ENCODE measurements around the gene PCDHGA10.
"Not testable (repeated sequence)": the region's sequence is repeated elsewhere in the genome, so short reads cannot be mapped to it uniquely, and the experiment has no call there.

Gene PCDHGA10

DNA sequence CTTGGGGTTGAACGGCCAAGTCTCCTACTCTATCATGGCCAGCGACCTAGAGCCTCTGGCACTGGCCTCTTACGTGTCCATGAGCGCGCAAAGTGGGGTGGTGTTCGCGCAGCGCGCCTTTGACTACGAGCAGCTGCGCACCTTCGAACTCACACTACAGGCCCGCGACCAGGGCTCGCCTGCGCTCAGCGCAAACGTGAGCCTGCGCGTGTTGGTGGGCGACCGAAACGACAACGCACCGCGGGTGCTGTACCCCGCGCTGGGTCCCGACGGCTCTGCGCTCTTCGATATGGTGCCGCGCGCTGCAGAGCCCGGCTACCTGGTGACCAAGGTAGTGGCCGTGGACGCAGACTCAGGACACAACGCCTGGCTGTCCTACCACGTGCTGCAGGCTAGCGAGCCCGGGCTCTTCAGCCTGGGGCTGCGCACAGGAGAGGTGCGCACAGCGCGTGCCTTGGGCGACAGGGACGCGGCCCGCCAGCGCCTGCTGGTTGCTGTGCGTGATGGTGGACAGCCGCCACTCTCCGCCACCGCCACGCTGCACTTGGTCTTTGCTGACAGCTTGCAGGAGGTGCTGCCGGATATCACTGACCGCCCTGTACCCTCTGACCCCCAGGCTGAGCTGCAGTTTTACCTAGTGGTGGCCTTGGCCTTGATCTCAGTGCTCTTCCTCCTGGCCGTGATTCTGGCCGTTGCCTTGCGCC lies 13.1 kb upstream of the PCDHGA10 start:
- Histone ChIP-seq H3K9me3 (peaks cover 40 to 98% (median 89%) of the 10 kb centered on the region in 3 donors), H3K36me3 (peaks cover 6 to 54% (median 37%) of the 10 kb centered on the region in 3 donors), H3K27ac (no peak overlapping the region), H3K27me3 (no peaks in the 10 kb centered on the region), H3K4me3 (no peak overlapping the region), H3K4me1 (no peaks in the 10 kb centered on the region)
- peak in 1 of 2 donors; percentile 43 for DNase-seq
- intact Hi-C loops (cut with DNase I; ENCODE audit: low total_unique reads), result no loop called here
- no peak for TF ChIP-seq CTCF (IDR thresholded peaks at IDR 0.05)

GRCh38 chr5:141402553-141403243 lies 10.1 kb upstream of the PCDHGA10 start, which contains the start of gene PCDHGA9:
Gene PCDHGA9 (plus strand): TSS chr5:141402778. CDS start chr5:141402953, 175 bp downstream.
- no peaks in the 10 kb centered on the region for H3K27me3 ChIP-seq
- peak in 1 of 2 experiments; percentile 16 for TF ChIP-seq CTCF (IDR thresholded peaks at IDR 0.05)

DNA sequence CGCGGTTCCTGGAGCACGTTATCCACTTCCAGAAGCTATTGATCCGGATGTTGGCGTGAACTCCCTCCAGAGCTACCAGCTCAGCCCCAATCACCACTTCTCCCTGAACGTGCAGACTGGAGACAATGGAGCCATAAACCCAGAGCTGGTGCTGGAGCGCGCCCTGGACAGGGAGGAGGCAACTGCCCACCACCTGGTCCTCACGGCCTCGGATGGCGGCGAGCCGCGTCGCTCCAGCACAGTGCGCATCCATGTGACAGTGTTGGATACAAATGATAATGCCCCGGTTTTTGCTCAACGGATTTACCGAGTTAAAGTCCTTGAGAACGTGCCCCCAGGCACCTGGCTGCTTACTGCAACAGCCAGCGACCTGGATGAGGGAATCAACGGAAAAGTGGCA lies 9.4 kb upstream of the PCDHGA10 start:
- H3K4me1 ChIP-seq, result no peaks in the 10 kb centered on the region
- TF ChIP-seq CTCF (IDR thresholded peaks at IDR 0.05), result no peak
- H3K27ac ChIP-seq, result no peak overlapping the region
- no peaks in the 10 kb centered on the region for H3K27me3 ChIP-seq
- intact Hi-C loops (cut with DNase I; ENCODE audit: low total_unique reads), result no loop called here
- DNase-seq, result no peak
- peaks cover 10 to 54% (median 54%) of the 10 kb centered on the region in 3 donors for H3K36me3 ChIP-seq
- peak overlapping the region in 1 of 2 donors; percentile 31 for H3K4me3 ChIP-seq
- H3K9me3 ChIP-seq, result peaks cover 36 to 100% (median 89%) of the 10 kb centered on the region in 3 donors

More at GRCh38 chr5:141402553-141403243, 10.1 kb upstream of the PCDHGA10 start, which contains the start of gene PCDHGA9:
- DNase-seq, result peak in 1 of 2 donors; percentile 59
- Histone ChIP-seq H3K4me3 (peak within 1 kb of the TSS; percentile 29 to 31), H3K27ac (no peak within 1 kb of the TSS), H3K4me1 (no peaks in the 10 kb centered on the region), H3K36me3 (peaks cover 10 to 54% (median 51%) of the 10 kb centered on the region in 3 donors), H3K9me3 (peaks cover 35 to 98% (median 85%) of the 10 kb centered on the region in 3 donors)
- intact Hi-C loops (cut with DNase I; ENCODE audit: low total_unique reads), result no loop called here

DNA sequence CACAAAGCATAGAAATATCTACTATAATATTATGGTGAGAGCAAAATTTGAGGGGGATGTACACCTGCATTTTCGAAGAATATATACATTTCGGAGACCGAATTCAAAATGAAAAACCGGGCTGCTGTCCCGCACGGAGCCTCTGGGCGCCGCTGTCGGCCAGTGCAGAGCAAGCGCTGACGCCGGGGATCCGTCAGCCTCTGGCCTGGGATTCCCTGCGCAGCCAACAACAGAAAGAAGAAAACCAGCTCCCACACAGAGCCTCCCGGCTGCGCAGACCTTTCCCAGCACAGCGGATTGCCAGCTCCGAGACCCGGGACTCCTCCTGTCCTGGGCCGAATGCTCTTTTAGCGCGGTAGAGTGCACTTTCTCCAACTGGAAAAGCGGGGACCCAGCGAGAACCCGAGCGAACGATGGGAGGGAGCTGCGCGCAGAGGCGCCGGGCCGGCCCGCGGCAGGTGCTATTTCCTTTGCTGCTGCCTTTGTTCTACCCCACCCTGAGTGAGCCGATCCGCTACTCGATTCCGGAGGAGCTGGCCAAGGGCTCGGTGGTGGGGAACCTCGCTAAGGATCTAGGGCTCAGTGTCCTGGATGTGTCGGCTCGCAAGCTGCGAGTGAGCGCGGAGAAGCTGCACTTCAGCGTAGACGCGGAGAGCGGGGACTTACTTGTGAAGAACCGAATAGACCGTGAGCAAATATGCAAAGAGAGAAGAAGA lies 4.8 kb upstream of the PCDHGA10 start, which contains the start of gene PCDHGB6:
PCDHGB6 (plus strand) TSS at position 232 of the 716 bp plus-strand sequence; CDS start at position 414, 182 bp downstream.
- H3K27ac ChIP-seq; H3K4me1 ChIP-seq; intact Hi-C loops (cut with DNase I; ENCODE audit: low total_unique reads); H3K27me3 ChIP-seq: not testable (repeated sequence)
- TF ChIP-seq CTCF (IDR thresholded peaks at IDR 0.05), result peak; percentile 36 to 39
- peaks cover 7 to 68% (median 63%) of the 10 kb centered on the region in 3 donors for H3K36me3 ChIP-seq
- peaks cover 25 to 98% (median 91%) of the 10 kb centered on the region in 3 donors for H3K9me3 ChIP-seq
- peak within 1 kb of the TSS; percentile 23 to 39 for H3K4me3 ChIP-seq
- DNase-seq, result peak in 1 of 2 donors; percentile 55

DNA sequence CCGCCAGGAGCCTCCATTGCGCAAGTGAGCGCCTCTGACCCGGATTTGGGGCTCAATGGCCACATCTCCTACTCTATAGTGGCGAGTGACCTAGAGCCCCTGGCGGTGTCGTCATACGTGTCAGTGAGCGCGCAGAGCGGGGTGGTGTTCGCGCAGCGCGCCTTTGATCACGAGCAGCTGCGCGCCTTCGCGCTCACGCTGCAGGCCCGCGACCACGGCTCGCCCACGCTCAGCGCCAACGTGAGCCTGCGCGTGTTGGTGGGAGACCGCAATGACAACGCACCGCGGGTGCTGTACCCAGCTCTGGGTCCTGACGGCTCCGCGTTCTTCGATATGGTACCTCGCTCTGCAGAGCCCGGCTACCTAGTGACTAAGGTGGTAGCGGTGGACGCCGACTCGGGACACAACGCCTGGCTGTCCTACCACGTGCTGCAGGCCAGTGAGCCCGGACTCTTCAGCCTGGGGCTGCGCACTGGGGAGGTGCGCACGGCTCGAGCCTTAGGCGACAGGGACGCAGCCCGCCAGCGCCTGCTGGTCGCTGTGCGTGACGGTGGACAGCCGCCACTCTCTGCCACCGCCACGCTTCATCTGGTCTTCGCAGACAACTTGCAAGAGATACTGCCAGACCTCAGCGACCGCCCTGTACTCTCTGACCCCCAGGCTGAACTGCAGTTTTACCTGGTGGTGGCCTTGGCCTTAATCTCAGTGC lies 3.0 kb upstream of the PCDHGA10 start:
- Histone ChIP-seq H3K9me3 (peaks cover 27 to 98% (median 91%) of the 10 kb centered on the region in 3 donors), H3K4me1 (no peaks in the 10 kb centered on the region), H3K4me3 (no peak overlapping the region), H3K27ac (no peak overlapping the region), H3K27me3 (no peaks in the 10 kb centered on the region), H3K36me3 (peaks cover 8 to 65% (median 63%) of the 10 kb centered on the region in 3 donors)
- DNase-seq, result no peak
- no peak for TF ChIP-seq CTCF (IDR thresholded peaks at IDR 0.05)
- intact Hi-C loops (cut with DNase I; ENCODE audit: low total_unique reads), result loop anchor here (10.0 kb wide), 2 partner anchors 85 to 145 kb away; partner anchors contain the start of gene TAF7

Data from tibial artery (tissue), 4 donors.